GM12872 (cell line): ENCODE measurements around the gene CCDC30.

ENCODE experiments used
- CTCF ChIP-seq: IDR thresholded peaks from 3 replicates; pipeline ENCODE4 v1.5.1; 2011; ENCODE audit warnings: low read depth, mild to moderate bottlenecking, low read length, moderate library complexity; ENCODE audit not compliant: insufficient read depth

Gene CCDC30

DNA sequence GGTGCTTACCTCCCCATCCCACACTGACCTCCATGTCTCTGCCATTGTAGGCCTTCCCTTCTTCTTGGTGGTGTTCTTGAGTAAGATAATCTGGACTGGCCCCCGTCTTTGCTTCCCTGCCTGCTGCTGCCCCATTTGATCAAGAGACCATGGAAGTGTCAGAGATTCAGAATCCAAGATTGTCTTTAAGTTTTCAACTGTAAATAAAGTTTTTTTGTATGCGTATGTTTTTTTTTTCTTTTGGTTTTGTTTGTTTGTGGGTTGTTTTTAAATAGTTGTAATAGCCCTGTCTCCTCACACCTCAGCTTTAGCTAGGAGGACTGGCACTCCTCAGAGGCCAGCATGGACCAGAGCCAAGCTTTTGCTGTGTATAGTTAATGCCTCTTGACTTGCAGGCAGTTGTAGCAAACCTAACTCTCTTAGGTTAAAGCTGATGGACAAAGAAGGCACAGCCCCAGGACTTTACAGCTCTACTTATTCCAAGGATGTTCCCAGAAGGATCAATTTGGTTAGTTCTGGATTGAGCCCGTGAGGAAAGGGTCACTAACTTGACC is 213.5 kb downstream of the CCDC30 start:
- no peak for TF ChIP-seq CTCF

- TF ChIP-seq CTCF: no peak
Measured at GRCh38 chr1:42679364-42679983, 216.4 kb downstream of the CCDC30 start.

GRCh38 chr1:42680055-42680454 is 217.0 kb downstream of the CCDC30 start:
- TF ChIP-seq CTCF: no peak

- 0 out of 3 replicates have a peak, but pooled peaks have one; percentile 6 for TF ChIP-seq CTCF
Measured at GRCh38 chr1:42680921-42681683, 218.0 kb downstream of the CCDC30 start.

- TF ChIP-seq CTCF: no peak
Measured at GRCh38 chr1:42681741-42682483, 218.8 kb downstream of the CCDC30 start, which contains the start of gene YBX1. YBX1 (plus strand) TSS chr1:42682418; CDS start chr1:42682566, 148 bp downstream.

DNA sequence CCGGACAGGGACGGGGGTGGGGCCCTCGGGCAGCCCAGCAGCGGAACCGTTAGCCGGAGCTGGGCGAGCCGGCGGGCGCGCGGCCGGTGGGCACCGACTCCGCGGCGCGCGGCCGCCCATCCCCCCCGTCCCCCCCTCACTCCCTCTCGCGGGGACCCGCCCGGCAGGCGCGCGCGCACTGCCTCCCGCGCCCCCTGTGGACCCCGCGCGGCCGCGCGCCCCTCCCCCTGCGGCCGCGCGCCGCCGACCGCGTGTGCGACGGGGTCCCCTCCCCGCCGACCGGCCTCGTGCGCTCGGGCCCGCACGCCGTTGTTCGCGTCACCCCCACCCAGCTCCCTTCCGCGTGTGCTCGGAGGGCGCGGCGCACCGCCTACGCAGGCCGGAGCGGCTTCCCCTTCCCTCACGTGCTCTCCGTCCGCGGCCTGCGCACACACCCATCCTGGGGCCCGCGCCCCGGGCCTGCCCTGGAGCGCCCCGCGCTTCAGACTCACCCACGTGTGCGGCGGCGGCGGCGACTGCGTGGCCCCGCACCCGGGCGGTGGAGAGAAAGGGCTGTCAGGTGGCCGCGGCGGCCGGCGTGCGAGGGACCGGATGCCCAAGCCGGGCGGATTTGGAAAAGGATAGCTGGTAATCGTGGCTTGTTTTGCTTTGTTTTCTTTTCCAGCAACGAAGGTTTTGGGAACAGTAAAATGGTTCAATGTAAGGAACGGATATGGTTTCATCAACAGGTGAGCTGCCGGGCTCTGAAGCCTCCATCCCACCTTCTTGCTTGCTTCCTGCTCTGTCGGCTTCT is 219.8 kb downstream of the CCDC30 start:
- TF ChIP-seq CTCF: no peak

GRCh38 chr1:42684139-42684538 is 221.1 kb downstream of the CCDC30 start:
- no peak for TF ChIP-seq CTCF
